ENCODE data around the gene UPK3B.
"Not testable (repeated sequence)": the region's sequence is repeated elsewhere in the genome, so short reads cannot be mapped to it uniquely, and the experiment has no call there.

Gene UPK3B

DNA sequence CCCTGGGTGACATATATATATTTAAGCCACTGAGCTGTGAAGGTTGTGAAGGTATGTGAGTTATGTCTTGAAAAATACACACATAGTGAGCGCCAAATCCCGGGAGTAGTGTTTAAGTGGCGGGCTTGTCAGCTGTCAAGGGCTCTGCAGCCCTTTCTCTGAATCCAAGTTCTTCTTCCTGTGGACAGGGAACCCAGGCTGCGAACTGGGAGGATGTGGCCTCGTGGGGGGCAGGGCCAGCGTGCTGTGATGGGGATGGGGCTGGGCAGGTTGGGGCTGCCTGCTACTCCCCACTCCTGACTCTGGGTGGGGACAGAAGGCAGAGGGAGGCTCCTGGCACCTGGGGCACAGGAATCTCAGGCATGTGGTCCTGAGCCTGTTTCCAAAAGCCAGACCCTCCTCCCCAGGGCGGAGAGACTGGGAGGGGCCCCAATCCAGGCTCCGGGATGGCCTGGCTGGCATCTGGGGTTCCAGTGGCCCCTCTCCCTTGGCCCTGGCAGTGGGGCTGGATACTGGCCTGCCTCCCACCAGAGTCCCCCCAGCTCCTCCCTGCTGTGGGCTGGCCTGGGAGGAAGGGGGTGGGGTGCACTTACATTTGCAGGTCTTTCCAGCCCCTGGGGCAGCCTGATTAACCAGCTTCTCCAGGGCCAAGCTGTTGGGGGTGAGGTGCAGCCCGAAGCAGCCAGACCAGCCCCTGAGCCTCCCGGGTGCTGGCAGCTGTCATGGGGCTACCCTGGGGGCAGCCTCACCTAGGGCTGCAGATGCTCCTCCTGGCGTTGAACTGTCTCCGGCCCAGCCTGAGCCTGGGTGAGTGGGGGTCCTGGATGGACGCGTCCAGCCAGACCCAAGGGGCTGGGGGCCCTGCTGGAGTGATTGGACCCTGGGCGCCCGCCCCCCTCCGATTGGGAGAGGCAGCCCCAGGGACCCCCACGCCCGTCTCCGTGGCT is at the start of gene UPK3B:
TSS of gene UPK3B (plus strand) at position 622 of the 947 bp plus-strand sequence. CDS start at position 723, 101 bp downstream.
- no peak for DNase-seq

GRCh38 chr7:76460767-76461166 is 49.6 kb upstream of the UPK3B start:
- not testable (repeated sequence) for DNase-seq

DNA sequence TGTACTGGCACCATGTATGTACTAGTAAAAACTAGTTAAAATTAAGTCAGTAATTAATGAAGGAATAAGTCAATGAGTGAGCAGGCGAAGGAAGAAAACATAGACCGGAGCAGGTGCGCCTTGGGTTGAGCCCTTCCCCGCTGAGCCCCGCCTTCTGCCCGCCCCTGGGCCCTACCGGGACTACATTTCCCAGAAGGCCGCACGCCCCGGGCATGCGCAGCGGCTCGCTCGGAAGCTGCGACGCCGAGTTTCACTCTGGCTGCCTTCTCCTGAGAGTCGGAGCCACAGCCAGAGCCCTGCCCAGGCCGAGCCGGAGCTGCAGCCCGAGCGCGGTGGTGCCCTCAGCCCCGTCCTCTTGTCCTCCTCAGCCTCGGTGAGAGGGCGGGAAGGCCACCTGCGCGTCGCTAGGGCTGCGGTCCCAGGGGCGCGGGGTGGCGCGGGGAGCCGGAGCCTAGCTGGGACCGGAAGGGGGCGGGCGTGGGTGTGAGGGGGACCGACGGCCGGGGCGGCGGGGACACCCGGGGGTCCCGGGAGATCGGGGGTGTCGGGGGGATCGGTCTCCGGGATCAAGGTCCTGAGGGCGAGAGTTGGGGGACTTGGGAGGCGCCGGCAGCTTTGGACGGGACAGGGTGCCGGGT is 48.8 kb upstream of the UPK3B start, which contains the start of gene DTX2:
TSS of gene DTX2 (plus strand) at position 246 of the 638 bp plus-strand sequence. CDS start 18,801 bp downstream, outside the sequence.
- DNase-seq, result not testable (repeated sequence)

DNA sequence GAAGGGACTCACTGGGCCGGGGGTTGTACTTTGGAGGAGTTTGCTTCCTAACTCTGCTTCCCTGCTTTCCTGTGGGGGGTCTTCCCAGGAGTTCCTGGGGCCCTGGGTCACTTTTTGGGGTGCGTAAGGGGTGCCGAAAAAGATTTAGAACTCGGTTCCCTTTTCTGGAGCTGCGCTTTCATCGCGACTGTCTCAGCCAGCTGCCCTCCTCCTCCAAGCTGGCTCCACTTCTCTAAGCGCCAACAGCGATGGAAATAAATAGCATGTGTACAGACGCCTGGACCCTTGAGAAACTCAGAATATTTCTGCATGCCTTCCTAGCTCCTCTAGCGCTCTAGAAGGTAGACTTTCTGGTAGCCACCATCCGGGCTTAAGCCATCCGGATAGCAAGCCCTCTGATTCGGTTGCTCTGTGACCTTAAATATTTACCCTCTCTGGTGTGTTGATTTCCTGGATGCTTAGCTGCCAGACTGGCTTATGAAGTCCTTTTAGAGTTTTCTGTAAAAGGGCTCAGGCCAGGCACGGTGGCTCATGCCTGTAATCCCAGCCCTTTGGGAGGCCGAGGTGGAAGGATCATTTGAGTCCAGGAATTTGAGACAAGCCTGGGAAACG is 48.0 kb upstream of the UPK3B start:
- DNase-seq, result not testable (repeated sequence)

- DNase-seq, result not testable (repeated sequence)
Measured at GRCh38 chr7:76464959-76465358, 45.4 kb upstream of the UPK3B start.

DNA sequence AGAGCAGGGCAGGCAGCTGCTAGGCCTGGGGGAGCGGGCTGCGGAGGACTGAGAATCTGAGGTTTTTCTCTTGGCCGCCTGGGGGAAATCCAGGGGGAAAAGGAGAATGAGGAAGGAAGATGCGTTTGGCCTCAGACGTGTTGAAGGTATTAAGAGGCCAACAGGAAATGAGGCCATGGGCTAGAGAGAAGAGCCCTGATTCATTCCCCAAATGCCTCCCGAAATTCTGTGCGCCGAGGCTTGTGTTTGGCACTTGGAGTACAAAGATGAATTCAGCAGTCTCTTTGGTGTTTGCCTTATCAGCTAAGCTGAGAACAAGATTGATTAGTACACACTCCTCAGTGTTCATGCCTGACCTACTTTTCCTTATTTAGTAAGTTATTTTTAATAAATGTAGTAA is 44.4 kb upstream of the UPK3B start:
- not testable (repeated sequence) for DNase-seq

- DNase-seq, result not testable (repeated sequence)
Measured at GRCh38 chr7:76467743-76468404, 42.5 kb upstream of the UPK3B start.

DNA sequence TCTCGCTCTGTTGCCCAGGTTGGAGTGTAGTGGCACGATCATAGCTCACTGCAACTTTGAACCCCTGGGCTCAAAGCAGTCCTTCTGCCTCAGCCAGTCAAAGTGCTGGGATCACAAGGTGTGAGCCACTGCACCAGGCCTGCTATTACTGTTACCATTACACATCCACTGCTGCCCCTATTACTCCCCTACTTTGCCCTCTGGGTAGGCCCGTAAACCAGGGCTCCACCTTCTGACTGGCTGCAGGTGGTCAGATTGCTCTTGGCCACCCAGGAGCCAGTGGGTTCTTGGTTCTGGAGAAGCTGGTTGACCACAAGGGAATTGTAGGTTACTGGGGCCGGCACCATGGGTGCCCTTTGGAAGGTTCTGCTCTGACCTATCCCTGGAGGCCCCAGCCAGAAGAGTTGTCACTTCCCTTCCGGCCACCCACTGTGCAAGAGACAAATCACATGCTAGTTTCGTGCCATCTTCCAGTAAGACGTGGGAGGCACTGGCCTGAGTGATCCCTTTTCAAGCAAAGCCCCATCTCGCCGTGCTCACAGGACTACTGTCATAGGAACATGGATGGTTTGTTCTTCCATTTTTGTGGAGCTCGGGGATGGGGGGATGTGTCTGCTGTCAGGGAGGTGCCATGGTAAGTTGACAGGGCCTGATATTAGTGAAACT is 38.7 kb upstream of the UPK3B start:
- DNase-seq, result not testable (repeated sequence)

- DNase-seq, result not testable (repeated sequence)
Measured at GRCh38 chr7:76473097-76473496, 37.3 kb upstream of the UPK3B start.

DNA sequence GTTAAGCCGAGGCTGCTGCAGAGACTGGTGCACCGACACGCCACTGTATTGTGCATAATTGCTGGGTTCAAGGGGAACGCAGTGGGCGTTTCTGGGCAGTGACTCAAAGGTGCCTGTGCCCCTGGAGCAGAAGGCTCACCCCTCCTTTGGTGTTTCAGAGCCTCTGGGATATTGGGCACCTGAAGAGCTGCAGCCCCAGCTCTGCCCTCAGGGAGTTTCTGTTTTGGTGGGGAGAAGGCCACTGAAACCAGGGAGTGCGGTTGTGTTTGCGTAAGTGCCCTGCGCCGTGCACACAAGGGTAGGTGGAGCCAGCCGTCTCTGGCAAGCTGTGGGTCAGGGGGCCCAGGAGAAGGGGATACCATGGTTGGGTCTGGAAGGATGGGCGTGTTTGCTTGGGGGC is 34.1 kb upstream of the UPK3B start:
- not testable (repeated sequence) for DNase-seq

GRCh38 chr7:76476742-76477474 is 33.4 kb upstream of the UPK3B start:
- DNase-seq, result not testable (repeated sequence)

- not testable (repeated sequence) for DNase-seq
Measured at GRCh38 chr7:76479628-76480027, 30.7 kb upstream of the UPK3B start.

DNA sequence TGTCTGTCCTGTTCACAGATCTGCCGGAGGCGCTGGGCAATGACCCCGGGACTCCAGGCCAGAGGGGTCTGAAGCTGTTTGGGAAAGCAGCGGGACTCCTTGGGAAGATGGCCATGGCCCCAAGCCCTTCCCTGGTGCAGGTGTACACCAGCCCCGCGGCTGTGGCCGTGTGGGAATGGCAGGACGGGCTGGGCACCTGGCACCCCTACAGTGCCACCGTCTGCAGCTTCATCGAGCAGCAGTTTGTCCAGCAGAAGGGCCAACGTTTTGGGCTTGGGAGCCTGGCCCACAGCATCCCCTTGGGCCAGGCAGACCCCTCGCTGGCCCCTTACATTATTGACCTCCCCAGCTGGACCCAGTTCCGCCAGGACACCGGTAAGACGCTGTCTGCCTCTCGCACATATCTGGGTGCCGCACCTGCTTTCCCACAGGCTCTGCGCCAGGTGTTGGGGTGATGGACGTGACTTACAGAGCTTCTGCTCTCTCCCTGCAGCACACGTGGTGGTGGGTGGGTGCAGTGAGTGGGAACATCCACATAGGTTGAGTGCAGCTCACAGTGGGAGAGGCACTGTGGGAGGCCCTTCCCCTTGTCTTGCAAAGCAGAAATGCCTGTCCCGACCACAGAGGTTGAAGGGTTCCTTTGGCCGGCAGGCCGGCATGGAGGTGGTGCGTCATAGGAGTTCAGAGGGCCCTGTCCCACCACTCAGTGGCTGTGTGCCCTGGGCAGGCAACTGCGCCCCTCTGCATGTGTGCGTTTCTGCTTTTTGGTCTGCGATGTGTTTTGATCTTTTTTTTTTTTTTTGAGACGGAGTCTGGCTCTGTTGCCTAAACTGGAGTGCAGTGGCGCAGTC is 29.7 kb upstream of the UPK3B start:
- not testable (repeated sequence) for DNase-seq

DNA sequence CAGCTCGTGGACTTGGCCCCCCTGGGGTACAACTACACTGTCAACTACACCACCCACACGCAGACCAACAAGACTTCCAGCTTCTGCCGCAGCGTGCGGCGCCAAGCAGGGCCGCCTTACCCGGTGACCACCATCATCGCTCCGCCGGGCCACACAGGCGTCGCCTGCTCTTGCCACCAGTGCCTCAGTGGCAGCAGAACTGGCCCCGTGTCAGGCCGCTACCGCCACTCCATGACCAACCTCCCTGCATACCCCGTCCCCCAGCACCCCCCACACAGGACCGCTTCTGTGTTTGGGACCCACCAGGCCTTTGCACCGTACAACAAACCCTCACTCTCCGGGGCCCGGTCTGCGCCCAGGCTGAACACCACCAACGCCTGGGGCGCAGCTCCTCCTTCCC is 27.7 kb upstream of the UPK3B start:
- DNase-seq, result not testable (repeated sequence)

- not testable (repeated sequence) for DNase-seq
Measured at GRCh38 chr7:76483081-76483480, 27.3 kb upstream of the UPK3B start.

GRCh38 chr7:76484456-76484855 is 25.9 kb upstream of the UPK3B start:
- not testable (repeated sequence) for DNase-seq

DNA sequence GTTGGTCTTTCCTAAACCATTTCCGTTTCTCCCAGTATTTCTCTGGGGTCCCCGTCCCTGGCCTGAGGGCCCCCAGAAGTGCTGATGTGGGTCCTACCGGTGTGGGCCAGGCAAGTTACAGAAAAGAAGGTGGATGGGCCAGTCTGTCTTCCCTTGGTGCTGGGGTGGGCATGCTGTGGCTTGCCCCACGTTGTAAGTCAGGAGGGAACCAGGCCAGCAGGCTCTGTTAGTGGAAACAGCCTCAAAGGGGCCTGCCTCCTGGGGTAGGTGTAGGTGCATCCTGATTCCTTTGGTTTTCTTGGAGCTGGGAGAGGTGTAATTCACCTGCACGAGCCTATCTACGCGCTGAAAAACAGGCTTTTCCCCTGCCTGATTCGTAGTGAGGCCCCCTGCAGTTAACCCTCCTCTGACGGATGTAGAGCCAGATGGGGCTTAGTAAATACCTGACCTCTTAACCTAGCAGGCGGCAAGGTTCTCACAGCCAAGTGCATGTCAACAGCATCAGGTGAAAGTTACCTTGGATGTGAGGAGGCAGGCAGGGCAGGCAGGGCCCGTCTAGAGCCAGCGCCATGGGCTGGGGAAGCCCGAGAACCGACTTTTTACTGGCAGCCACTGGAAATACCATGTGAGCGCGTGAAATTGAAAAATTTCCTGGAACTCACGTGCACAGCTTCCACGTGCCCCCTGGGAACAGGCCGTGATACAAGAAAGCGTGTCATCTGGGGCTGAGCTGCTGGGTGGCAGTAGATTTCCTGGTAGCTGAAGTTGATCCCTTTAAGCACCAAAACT is 24.3 kb upstream of the UPK3B start:
- not testable (repeated sequence) for DNase-seq

DNA sequence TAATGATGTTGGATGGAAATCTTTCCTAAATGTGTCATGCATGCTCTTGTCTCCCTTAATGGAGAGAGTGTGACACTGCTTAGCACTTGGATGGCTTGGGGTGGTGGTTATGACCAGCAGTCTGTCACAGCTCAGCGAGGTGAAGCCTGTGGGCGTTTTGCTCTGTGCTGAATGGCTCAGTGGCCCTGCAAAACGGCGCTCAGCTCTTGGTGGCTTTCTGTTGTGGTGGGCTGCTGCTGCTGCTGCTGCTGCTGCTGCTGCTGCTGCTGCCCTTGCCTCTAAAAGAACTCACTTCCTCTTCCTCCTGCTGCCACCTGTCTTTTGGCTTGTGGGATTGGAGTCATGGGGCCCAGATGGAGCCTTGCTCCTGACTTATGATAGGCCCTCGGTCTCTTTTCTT is 23.7 kb upstream of the UPK3B start:
- not testable (repeated sequence) for DNase-seq

DNA sequence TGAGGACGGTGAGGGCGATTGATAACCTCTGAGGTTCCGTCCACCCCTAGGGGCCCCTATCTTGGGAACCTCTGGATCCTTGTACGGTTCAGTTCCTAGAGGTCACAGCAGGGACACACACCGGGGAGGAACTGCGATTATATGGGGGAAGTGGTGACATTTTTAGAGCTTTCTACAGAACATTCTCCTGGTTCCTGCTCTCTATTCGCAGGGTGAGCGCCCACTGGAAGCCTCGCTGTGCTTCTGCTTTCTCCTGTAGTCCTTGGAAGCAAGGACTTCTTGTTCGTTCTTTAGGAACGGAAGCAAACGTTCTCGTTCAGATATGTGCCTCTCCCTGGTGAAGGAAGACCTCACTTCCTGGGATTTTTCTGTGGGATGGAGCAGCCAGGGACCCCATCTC is 22.4 kb upstream of the UPK3B start:
- not testable (repeated sequence) for DNase-seq

Measured in NCI-H774 (cell line).